ENCODE measurements around the gene PLAC8L1.

- TF ChIP-seq POLR2AphosphoS5 (IDR thresholded peaks at IDR 0.05; ENCODE audit: low read depth, low read length) = no peak
- TF ChIP-seq RFX1 (IDR thresholded peaks at IDR 0.05) = no peak
- no peak for TF ChIP-seq PHF21A (CRISPR knock-in tag; IDR thresholded peaks at IDR 0.05)
- TF ChIP-seq NFYB (CRISPR knock-in tag; IDR thresholded peaks at IDR 0.05) = no peak
- TF ChIP-seq NBN (conservative IDR thresholded peaks at IDR 0.05) = no peak
- no peak for TF ChIP-seq MXI1 (IDR thresholded peaks at IDR 0.05; ENCODE audit: borderline replicate concordance, low read depth, low read length)
- TF ChIP-seq ARNT2 (CRISPR knock-in tag; IDR thresholded peaks at IDR 0.05; ENCODE audit: low read depth) = no peak
- TF ChIP-seq SMAD1 (CRISPR knock-in tag; IDR thresholded peaks at IDR 0.05; ENCODE audit: borderline replicate concordance, low read depth) = no peak
These were observed 52.6 kb downstream of the PLAC8L1 start for GRCh38 chr5:146052780-146053179.
